ENCODE data around the gene CNTNAP2. TPM values are rescaled to one million over a fixed set of nuclear protein-coding genes. Genes with fewer than 3 reads are reported as not detected.

The CNTNAP2 gene
- total RNA-seq, 4 donors from 2014 or later = 0.42 TPM; not detected in 3

GRCh38 chr7:146138926-146139325 lies 22.3 kb downstream of the CNTNAP2 start:
- H3K27ac ChIP-seq = no peak overlapping the region
- H3K36me3 ChIP-seq = no peaks in the 10 kb centered on the region
- DNase-seq (ENCODE audit: low spot score in 2 of 2) = no peak
- H3K4me1 ChIP-seq = no peaks in the 10 kb centered on the region
- TF ChIP-seq CTCF (IDR thresholded peaks at IDR 0.05) (no peak), EP300 (IDR thresholded peaks at IDR 0.05) (no peak), POLR2A (IDR thresholded peaks at IDR 0.05) (no peak)
- no peak overlapping the region for H3K4me3 ChIP-seq
- H3K27me3 ChIP-seq = no peaks in the 10 kb centered on the region
- H3K9me3 ChIP-seq = peaks cover 0 to 3% (median 0%) of the 10 kb centered on the region in 4 donors
- 60 to 70% methylated on average over 4 of the region's 4 CpGs for WGBS, 2 donors

GRCh38 chr7:146146831-146147486 lies 30.4 kb downstream of the CNTNAP2 start:
- 26 to 27% methylated on average over 6 of the region's 6 CpGs for WGBS, 2 donors
- H3K27me3 ChIP-seq = no peaks in the 10 kb centered on the region
- no peak for TF ChIP-seq POLR2A (IDR thresholded peaks at IDR 0.05)
- no peak for TF ChIP-seq CTCF (IDR thresholded peaks at IDR 0.05)
- no peak for TF ChIP-seq EP300 (IDR thresholded peaks at IDR 0.05)

GRCh38 chr7:146150153-146150552 lies 33.6 kb downstream of the CNTNAP2 start:
- no peaks in the 10 kb centered on the region for H3K9me3 ChIP-seq
- DNase-seq (ENCODE audit: low spot score in 2 of 2) = no peak
- no peaks in the 10 kb centered on the region for H3K36me3 ChIP-seq
- H3K27ac ChIP-seq = no peak overlapping the region
- TF ChIP-seq CTCF (IDR thresholded peaks at IDR 0.05) = no peak
- no peak for TF ChIP-seq EP300 (IDR thresholded peaks at IDR 0.05)
- no peak for TF ChIP-seq POLR2A (IDR thresholded peaks at IDR 0.05)
- H3K27me3 ChIP-seq = no peaks in the 10 kb centered on the region
- H3K4me1 ChIP-seq = no peaks in the 10 kb centered on the region
- no peak overlapping the region for H3K4me3 ChIP-seq

More at GRCh38 chr7:146146831-146147486, 30.4 kb downstream of the CNTNAP2 start:
- Histone ChIP-seq H3K27ac (no peak overlapping the region), H3K36me3 (no peaks in the 10 kb centered on the region), H3K4me3 (no peak overlapping the region), H3K9me3 (no peaks in the 10 kb centered on the region), H3K4me1 (no peaks in the 10 kb centered on the region)
- no peak for DNase-seq (ENCODE audit: low spot score in 2 of 2)

- no peak for DNase-seq (ENCODE audit: low spot score in 2 of 2)
- Histone ChIP-seq H3K9me3 (no peaks in the 10 kb centered on the region), H3K4me1 (no peaks in the 10 kb centered on the region), H3K36me3 (no peaks in the 10 kb centered on the region), H3K27ac (no peak overlapping the region), H3K27me3 (no peaks in the 10 kb centered on the region), H3K4me3 (no peak overlapping the region)
- TF ChIP-seq POLR2A (IDR thresholded peaks at IDR 0.05) (no peak), CTCF (IDR thresholded peaks at IDR 0.05) (no peak), EP300 (IDR thresholded peaks at IDR 0.05) (no peak)
- 74 to 87% methylated on average over 2 of the region's 2 CpGs for WGBS, 2 donors
Observed at GRCh38 chr7:146172112-146172511, 55.5 kb downstream of the CNTNAP2 start.

GRCh38 chr7:146175716-146176115 lies 59.1 kb downstream of the CNTNAP2 start:
- H3K9me3 ChIP-seq = no peaks in the 10 kb centered on the region
- WGBS, 2 donors = 65 to 72% methylated on average over 2 of the region's 2 CpGs
- H3K4me1 ChIP-seq = no peaks in the 10 kb centered on the region
- H3K27me3 ChIP-seq = no peaks in the 10 kb centered on the region
- TF ChIP-seq EP300 (IDR thresholded peaks at IDR 0.05) (no peak), CTCF (IDR thresholded peaks at IDR 0.05) (no peak), POLR2A (IDR thresholded peaks at IDR 0.05) (no peak)
- no peaks in the 10 kb centered on the region for H3K36me3 ChIP-seq
- H3K4me3 ChIP-seq = no peak overlapping the region
- DNase-seq (ENCODE audit: low spot score in 2 of 2) = no peak
- no peak overlapping the region for H3K27ac ChIP-seq

Measured in tibial nerve (tissue), 4 donors.